Ectodermal cell (in vitro differentiated cells): ENCODE results near the gene PRKAR2B.

Experiments
- H3K27ac ChIP-seq: 2 replicates; pipeline ENCODE4 v1.7.0; 2013; ENCODE audit warnings: mild to moderate bottlenecking, low read depth, low read length; ENCODE audit not compliant: insufficient read depth, poor library complexity, severe bottlenecking
- H3K27me3 ChIP-seq: 2 replicates; pipeline ENCODE4 v1.7.0; 2013; ENCODE audit warnings: mild to moderate bottlenecking, low read length; ENCODE audit not compliant: insufficient read depth, control insufficient read depth, poor library complexity, severe bottlenecking
- H3K36me3 ChIP-seq: one replicate; pipeline ENCODE4 v1.7.0; 2013; ENCODE audit warnings: low read length; ENCODE audit not compliant: control insufficient read depth, insufficient read depth
- H3K4me1 ChIP-seq: one replicate; pipeline ENCODE4 v1.7.0; 2013; ENCODE audit warnings: low read length; ENCODE audit not compliant: control insufficient read depth, insufficient read depth
- H3K4me3 ChIP-seq: 2 replicates; pipeline ENCODE4 v1.7.0; 2013; ENCODE audit warnings: low read depth, low read length, control low read depth; ENCODE audit not compliant: insufficient read depth
- H3K9me3 ChIP-seq: 2 replicates; pipeline ENCODE4 v1.7.0; 2013; ENCODE audit warnings: mild to moderate bottlenecking, low read length, moderate library complexity; ENCODE audit not compliant: control insufficient read depth
- WGBS, 2 experiments: methylation state at CpG; one replicate each; pipeline ENCODE4 v1.1.7; 2013; ENCODE audit warnings: missing lambda C conversion rate in 2 of 2; 5-methylcytosine and 5-hydroxymethylcytosine counted together

The PRKAR2B gene

GRCh38 chr7:107063245-107064120, 19.0 kb downstream of the PRKAR2B start:
- H3K4me1 ChIP-seq, result no peaks in the 10 kb centered on the region
- no peak overlapping the region for H3K4me3 ChIP-seq
- no peaks in the 10 kb centered on the region for H3K36me3 ChIP-seq
- no peaks in the 10 kb centered on the region for H3K27me3 ChIP-seq
- H3K9me3 ChIP-seq, result no peaks in the 10 kb centered on the region
- 98 to 99% methylated on average over 8 of the region's 8 CpGs for WGBS, 2 experiments
- H3K27ac ChIP-seq, result no peak overlapping the region

DNA sequence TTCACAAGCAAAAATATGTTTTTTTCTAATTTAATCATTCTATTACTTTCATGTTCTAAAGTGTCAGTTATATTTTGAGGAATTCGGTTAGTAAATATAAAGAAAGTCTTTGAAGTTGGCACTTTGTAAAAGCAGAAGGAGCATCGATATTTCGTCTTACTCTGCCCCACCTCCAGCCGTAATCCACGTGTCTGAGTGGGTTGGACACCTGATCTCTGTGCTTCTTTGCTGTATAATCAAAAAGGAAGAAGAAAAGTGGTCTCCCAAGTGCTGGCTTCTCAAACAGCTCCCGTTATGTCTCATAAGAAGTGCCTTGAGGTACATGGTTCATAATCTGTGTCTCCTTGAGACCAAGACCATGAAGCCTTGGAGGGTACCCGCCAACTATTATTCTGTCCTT, 19.8 kb downstream of the PRKAR2B start:
- no peaks in the 10 kb centered on the region for H3K9me3 ChIP-seq
- no peak overlapping the region for H3K27ac ChIP-seq
- no peaks in the 10 kb centered on the region for H3K27me3 ChIP-seq
- no peaks in the 10 kb centered on the region for H3K36me3 ChIP-seq
- H3K4me1 ChIP-seq, result no peaks in the 10 kb centered on the region
- 96% methylated on average over 7 of the region's 7 CpGs for WGBS, 2 experiments
- no peak overlapping the region for H3K4me3 ChIP-seq

DNA sequence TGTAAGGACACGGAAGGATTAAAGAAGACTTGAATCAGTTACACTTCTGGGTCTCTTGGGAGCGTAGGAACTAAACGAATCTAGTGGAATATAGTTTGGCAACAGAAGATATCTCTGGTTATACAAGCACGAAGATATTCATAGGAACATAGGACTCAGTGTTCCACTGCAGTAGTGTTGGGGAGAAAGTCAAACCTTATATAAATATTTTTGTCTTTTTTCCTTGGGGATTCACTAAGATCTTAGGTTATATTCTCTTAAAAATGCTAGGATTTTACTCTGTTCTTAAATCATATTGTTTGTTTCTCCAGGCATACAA, 21.4 kb downstream of the PRKAR2B start:
- 94 to 98% methylated on average over 4 of the region's 4 CpGs for WGBS, 2 experiments
- Histone ChIP-seq H3K27me3 (no peaks in the 10 kb centered on the region), H3K4me3 (no peak overlapping the region), H3K4me1 (no peaks in the 10 kb centered on the region), H3K36me3 (no peaks in the 10 kb centered on the region), H3K9me3 (no peaks in the 10 kb centered on the region), H3K27ac (no peak overlapping the region)

- no peak overlapping the region for H3K27ac ChIP-seq
- no peaks in the 10 kb centered on the region for H3K4me1 ChIP-seq
- H3K4me3 ChIP-seq, result no peak overlapping the region
- H3K36me3 ChIP-seq, result no peaks in the 10 kb centered on the region
- no peaks in the 10 kb centered on the region for H3K9me3 ChIP-seq
- WGBS, 2 experiments, result 54 to 55% methylated on average over 3 of the region's 3 CpGs
- no peaks in the 10 kb centered on the region for H3K27me3 ChIP-seq
Measured at GRCh38 chr7:107068156-107068555, 23.7 kb downstream of the PRKAR2B start.

GRCh38 chr7:107069457-107069856, 25.0 kb downstream of the PRKAR2B start:
- H3K36me3 ChIP-seq, result no peaks in the 10 kb centered on the region
- H3K4me3 ChIP-seq, result no peak overlapping the region
- no peaks in the 10 kb centered on the region for H3K4me1 ChIP-seq
- no peaks in the 10 kb centered on the region for H3K9me3 ChIP-seq
- H3K27ac ChIP-seq, result no peak overlapping the region
- 93 to 95% methylated on average over 4 of the region's 4 CpGs for WGBS, 2 experiments
- H3K27me3 ChIP-seq, result no peaks in the 10 kb centered on the region

DNA sequence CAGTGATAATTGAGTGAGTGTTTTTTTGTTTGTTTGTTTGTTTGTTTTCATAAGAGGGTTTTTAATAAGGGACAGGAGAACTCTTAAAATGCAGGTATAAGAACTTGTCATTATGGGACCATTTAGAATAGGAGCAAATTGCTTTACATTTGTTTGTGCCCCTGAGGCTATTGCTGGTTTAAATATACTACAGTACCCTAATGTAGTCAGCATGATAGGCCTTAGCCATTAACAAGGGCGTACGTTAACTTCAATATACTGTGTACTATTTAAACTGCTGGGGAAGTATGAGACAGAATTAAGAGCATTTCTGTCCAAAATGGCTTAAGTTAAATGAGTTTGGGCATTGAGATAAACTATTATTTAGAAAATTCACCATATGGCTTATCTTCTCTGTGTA, 26.2 kb downstream of the PRKAR2B start:
- no peak overlapping the region for H3K4me3 ChIP-seq
- H3K9me3 ChIP-seq, result no peaks in the 10 kb centered on the region
- H3K27ac ChIP-seq, result no peak overlapping the region
- H3K36me3 ChIP-seq, result no peaks in the 10 kb centered on the region
- H3K27me3 ChIP-seq, result no peaks in the 10 kb centered on the region
- H3K4me1 ChIP-seq, result no peaks in the 10 kb centered on the region
- 83 to 88% methylated on average over 2 of the region's 2 CpGs for WGBS, 2 experiments

DNA sequence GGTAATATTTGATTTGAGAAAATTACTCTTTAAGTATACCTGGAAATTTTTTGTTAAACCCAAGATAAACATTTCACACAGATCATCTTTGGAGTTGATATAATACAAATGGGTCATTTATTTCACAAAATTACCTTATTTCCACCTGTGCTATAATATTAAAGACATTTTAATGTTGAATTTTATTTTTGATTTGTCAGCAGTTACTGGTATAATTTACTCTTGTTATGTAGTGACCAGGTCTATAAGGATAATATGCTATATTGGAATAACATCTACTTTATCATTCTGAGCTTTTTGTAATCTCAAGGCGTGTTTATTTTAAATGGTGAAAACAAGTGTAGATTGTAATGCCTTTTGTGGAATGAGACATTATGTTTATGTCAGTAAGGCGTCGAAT, 26.6 kb downstream of the PRKAR2B start:
- Histone ChIP-seq H3K4me1 (no peaks in the 10 kb centered on the region), H3K27ac (no peak overlapping the region), H3K36me3 (no peaks in the 10 kb centered on the region), H3K27me3 (no peaks in the 10 kb centered on the region), H3K9me3 (no peaks in the 10 kb centered on the region), H3K4me3 (no peak overlapping the region)
- WGBS, 2 experiments, result 95 to 96% methylated on average over 3 of the region's 3 CpGs

DNA sequence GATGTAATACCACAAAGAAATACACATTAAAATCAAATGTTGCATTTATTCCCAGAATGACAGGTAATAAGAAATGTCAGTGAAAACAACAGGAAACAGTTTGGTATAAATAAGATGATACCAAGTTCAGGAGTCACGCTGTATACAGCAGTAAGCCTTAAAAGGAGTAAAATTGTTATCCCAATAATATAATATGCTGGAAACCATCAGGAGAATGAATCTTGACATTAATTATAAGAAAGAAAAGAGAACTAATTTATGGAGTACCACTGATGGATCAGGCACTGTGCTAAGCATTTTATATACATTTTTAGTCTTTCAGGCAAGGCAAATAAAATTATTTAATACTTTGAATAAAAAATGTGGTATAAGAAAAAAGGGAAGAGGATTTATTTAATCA, 27.6 kb downstream of the PRKAR2B start:
- WGBS, 2 experiments, result 100% methylated on average over 1 of the region's 1 CpG
- Histone ChIP-seq H3K27ac (no peak overlapping the region), H3K27me3 (no peaks in the 10 kb centered on the region), H3K9me3 (no peaks in the 10 kb centered on the region), H3K4me3 (no peak overlapping the region), H3K36me3 (no peaks in the 10 kb centered on the region), H3K4me1 (no peaks in the 10 kb centered on the region)

DNA sequence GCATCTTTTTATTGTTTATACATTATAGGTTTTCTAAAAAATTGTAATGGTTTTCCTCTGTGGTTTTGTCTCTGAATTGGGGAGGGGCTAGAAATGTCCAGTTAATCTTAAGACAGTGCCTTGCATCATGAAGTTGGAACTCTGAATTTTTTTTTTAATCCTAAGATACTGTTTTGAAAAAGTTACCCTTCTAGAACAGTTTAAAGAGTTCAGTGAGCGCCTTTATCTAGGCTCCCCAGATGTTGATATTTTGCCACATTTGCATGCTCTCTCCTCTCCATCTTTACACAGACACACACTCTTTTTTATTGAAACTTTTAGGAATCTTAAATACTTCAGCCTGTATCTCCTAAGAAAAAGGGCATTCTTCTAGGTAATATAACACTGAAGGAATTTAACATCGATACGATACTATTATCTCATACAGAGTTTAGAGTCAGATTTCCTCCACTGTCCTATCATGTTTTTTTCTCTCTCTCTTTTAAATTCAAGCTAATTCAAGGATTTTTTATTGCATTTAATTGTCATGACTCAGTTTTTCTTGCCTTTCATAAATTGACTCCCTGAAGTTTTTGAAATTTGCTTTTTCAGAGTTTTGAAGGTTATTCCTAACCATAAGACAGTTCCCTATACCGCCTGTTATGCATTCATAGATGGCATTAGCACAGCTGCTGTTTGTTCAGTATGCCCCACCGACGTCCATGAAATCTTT, 31.5 kb downstream of the PRKAR2B start:
- Histone ChIP-seq H3K9me3 (no peaks in the 10 kb centered on the region), H3K4me3 (no peak overlapping the region), H3K27me3 (no peaks in the 10 kb centered on the region), H3K4me1 (no peaks in the 10 kb centered on the region), H3K27ac (no peak overlapping the region), H3K36me3 (no peaks in the 10 kb centered on the region)
- WGBS, 2 experiments, result 95 to 97% methylated on average over 6 of the region's 6 CpGs

DNA sequence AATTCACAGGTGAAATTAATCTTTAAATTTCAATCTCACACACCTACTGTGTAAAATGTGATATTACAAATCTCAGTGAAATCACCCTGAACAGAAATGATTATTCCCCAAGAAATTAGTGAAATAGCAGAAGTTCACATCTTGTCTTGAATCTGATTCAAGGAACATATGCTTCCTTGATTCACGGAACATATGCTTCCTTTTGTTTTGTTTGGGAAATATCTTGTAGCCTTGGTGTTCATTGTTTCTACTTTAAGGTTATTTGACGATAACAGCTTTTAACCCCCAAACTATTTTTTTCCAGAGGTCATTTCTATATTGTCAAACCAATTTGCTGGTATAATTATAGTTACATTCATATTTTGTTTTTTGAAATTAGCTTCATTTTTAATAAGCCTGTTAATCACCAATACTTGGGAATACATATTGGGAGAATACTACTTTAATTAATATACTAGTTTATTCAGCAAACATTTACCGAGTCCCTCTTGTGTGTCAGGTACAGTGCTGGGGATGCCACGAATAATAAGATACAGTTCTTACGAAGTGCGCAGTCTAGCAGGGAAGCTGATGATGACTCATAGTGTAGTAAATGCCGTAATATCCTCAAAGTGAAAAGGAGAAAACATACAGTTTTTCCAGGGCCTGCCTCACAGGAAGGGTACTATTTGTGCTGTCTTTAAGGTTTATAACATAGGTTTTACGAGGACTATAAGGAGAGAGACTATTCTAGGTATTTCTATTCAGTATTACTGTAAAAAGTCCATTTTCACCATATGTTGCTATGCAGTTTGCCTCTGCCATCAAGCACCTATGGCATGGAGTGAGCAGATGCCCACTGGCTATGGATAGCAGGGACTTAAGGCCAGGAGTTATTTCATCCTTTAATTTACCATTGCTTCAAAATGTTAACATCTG, 32.5 kb downstream of the PRKAR2B start:
- 96 to 98% methylated on average over 7 of the region's 8 CpGs for WGBS, 2 experiments

More for the DNA sequence above, 32.5 kb downstream of the PRKAR2B start:
- Histone ChIP-seq H3K4me3 (no peak overlapping the region), H3K9me3 (no peaks in the 10 kb centered on the region), H3K4me1 (no peaks in the 10 kb centered on the region), H3K27ac (no peak overlapping the region), H3K36me3 (no peaks in the 10 kb centered on the region), H3K27me3 (no peaks in the 10 kb centered on the region)
